Heart left ventricle (tissue), 16 donors: ENCODE results near the gene PCBP3. TPM values are rescaled to one million over a fixed set of nuclear protein-coding genes. Genes with fewer than 3 reads are reported as not detected.

Source experiments
- ATAC-seq, 4 donors: fragments of 200-7000 bp; cut with Tn5 transposase; one replicate each; pipeline ENCODE4 v1.9.1; 2020 to 2022; ENCODE audit warnings: moderate library complexity in 4 of 4, mild to moderate bottlenecking in 3 of 4, moderate number of reproducible peaks in 1 of 4
- DNase-seq, 5 donors: peaks; one replicate each; pipeline ENCODE4 v3.0.0-alpha.2; 2020
- H3K27ac ChIP-seq, 12 donors: fragments of 200-600 bp; sonication (generic) in 4 of 12; one replicate each; pipeline versions ENCODE4 v1.5.0 to v1.8.0; 2016 to 2022; ENCODE audit warnings: mild to moderate bottlenecking in 2 of 12
- H3K27me3 ChIP-seq, 9 donors: fragments of 200-600 bp; sonication (generic) in 2 of 9; one replicate each; pipeline versions ENCODE4 v1.5.1 to v1.8.0; 2016 to 2022; ENCODE audit warnings: mild to moderate bottlenecking in 3 of 9
- H3K36me3 ChIP-seq, 9 donors: fragments of 200-600 bp; sonication (generic) in 2 of 9; one replicate each; pipeline versions ENCODE4 v1.5.0 to v1.8.0; 2018 to 2022; ENCODE audit warnings: mild to moderate bottlenecking in 2 of 9
- H3K4me1 ChIP-seq, 12 donors: fragments of 200-600 bp; sonication (generic) in 4 of 12; one replicate each; pipeline versions ENCODE4 v1.5.0 to v1.8.0; 2016 to 2022; ENCODE audit warnings: mild to moderate bottlenecking in 3 of 12
- H3K4me3 ChIP-seq, 12 donors: fragments of 200-600 bp; sonication (generic) in 4 of 12; one replicate each; pipeline versions ENCODE4 v1.5.0 to v1.8.0; 2017 to 2022; ENCODE audit warnings: mild to moderate bottlenecking in 9 of 12, moderate library complexity in 4 of 12
- H3K9me3 ChIP-seq, 12 donors: fragments of 200-600 bp; sonication (generic) in 4 of 12; one replicate each; pipeline versions ENCODE4 v1.5.0 to v1.8.0; 2016 to 2022; ENCODE audit warnings: mild to moderate bottlenecking in 1 of 12
- POLR2A ChIP-seq, 2 donors: fragments of 450-650 bp; IDR thresholded peaks; one replicate each; pipeline ENCODE4 v1.6.1; 2017; ENCODE audit warnings: antibody characterized with exemption in 2 of 2, mild to moderate bottlenecking in 2 of 2, moderate library complexity in 2 of 2
- WGBS, 4 donors: extraction: QIAGEN DNeasy Blood & Tissue Kit in 2 of 4; methylation state at CpG; one replicate each; pipeline versions ENCODE4 v1.1.5 to v1.1.7; 2013 to 2018; 5-methylcytosine and 5-hydroxymethylcytosine counted together
- intact Hi-C, 10 donors: fragments of 100-400 bp; cut with DNase I; formaldehyde crosslinking; loops; one replicate each; pipeline versions ENCODE4 v1.11.1 to v1.14.2; 2022
- polyA plus RNA-seq, 2 donors: library from polyadenylated mRNA; stranded (reverse); fragments of 200-250 nt; gene quantifications; one replicate each; pipeline ENCODE4 v1.2.3, GENCODE V29; 2013
- total RNA-seq, 9 donors: library from RNA; depleted of rRNA in 2 of 9; stranded (reverse); fragments of >200 nt in 2 of 9; fragmentation: NEBNext Ultra II Directional in 3 of 9; extraction: Animal tissue kit (Norgen Biotek cat#: 25700) in 3 of 9; gene quantifications; one replicate each; pipeline versions ENCODE4 v1.1.0 to v1.2.4, GENCODE V29; 2016 to 2023
- TF ChIP-seq, protein P1 (sequence below), 12 donors: fragments of 200-600 bp; sonication (generic) in 4 of 12; IDR thresholded peaks; one replicate each; pipeline versions ENCODE4 v1.5.0 to v1.8.0; 2018 to 2022; ENCODE audit warnings: antibody characterized with exemption in 12 of 12, mild to moderate bottlenecking in 5 of 12
- donor health status: ischemic (EF 13 %, LVEDD 7.1; RV severe dilation, severe dysfunction).
- donor health status: healthy with polysubstance abuse.
- donor health status: DM: no; HTN: yes; CAD: no.
- donor health status: DM: no; HTN: no; CAD: no.
- donor health status: ischemic (EF 25% LVEDD 6.9; RV normal size, moderate dysfunction).
- donor health status: ischemic (EF 25% LVEDD 5.7; RV mildly dilated, moderate dysfunction).
- donor health status: healthy.
- donor health status: DM: yes; HTN: yes; CAD: no.
- donor health status: ischemic (EF 35%, LVEDD 5.7; RV mildly dilated, moderate dysfunction).
- donor health status: nonischemic (EF 11% LVEDD 7.7; RV severe dilation, severe dysfunction).
- donor health status: DM: yes; HTN: yes; CAD: no.
- donor health status: PGD.
- donor health status: ischemic (EF 29% LVEDD 5.4; RV normal size, mild dysfunction).
- donor health status: nonischemic (EF 23%, LVEDD 6.1; RV moderate dilation, normal function).

Gene PCBP3
- total and polyA plus RNA-seq, 11 donors, result 0.72 to 11.4 (median 2.5) TPM; not detected in 1

GRCh38 chr21:45819478-45820170 is 176.1 kb downstream of the PCBP3 start:
- no peak overlapping the region for H3K4me3 ChIP-seq
- ATAC-seq, result no peak
- 79 to 85% (median 81%) methylated on average over 16 to 18 of the region's 18 CpGs for WGBS, 4 donors
- no peaks in the 10 kb centered on the region for H3K27me3 ChIP-seq
- no peak overlapping the region for H3K27ac ChIP-seq
- no peak for TF ChIP-seq POLR2A (IDR thresholded peaks at IDR 0.05)
- TF ChIP-seq, protein P1, sequence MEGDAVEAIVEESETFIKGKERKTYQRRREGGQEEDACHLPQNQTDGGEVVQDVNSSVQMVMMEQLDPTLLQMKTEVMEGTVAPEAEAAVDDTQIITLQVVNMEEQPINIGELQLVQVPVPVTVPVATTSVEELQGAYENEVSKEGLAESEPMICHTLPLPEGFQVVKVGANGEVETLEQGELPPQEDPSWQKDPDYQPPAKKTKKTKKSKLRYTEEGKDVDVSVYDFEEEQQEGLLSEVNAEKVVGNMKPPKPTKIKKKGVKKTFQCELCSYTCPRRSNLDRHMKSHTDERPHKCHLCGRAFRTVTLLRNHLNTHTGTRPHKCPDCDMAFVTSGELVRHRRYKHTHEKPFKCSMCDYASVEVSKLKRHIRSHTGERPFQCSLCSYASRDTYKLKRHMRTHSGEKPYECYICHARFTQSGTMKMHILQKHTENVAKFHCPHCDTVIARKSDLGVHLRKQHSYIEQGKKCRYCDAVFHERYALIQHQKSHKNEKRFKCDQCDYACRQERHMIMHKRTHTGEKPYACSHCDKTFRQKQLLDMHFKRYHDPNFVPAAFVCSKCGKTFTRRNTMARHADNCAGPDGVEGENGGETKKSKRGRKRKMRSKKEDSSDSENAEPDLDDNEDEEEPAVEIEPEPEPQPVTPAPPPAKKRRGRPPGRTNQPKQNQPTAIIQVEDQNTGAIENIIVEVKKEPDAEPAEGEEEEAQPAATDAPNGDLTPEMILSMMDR (IDR thresholded peaks at IDR 0.05), result no peak
- H3K4me1 ChIP-seq, result peaks cover 0 to 5% (median 0%) of the 10 kb centered on the region in 12 donors
- H3K36me3 ChIP-seq, result no peaks in the 10 kb centered on the region
- peak in 1 of 5 donors; percentile 55 for DNase-seq
- H3K9me3 ChIP-seq, result no peaks in the 10 kb centered on the region
- intact Hi-C loops, result loop anchor here (1.0 to 10.0 kb wide), 12 partner anchors 103 to 682 kb away; partner anchors contain the start of gene POFUT2 (in 1 of the 10)

- H3K36me3 ChIP-seq, result no peaks in the 10 kb centered on the region
- no peak overlapping the region for H3K4me3 ChIP-seq
- WGBS, 4 donors, result 35 to 58% (median 43%) methylated on average over 19 to 31 of the region's 31 CpGs
- H3K27ac ChIP-seq, result no peak overlapping the region
- TF ChIP-seq, protein P1 (IDR thresholded peaks at IDR 0.05), result peak; percentile 69 to 84 (median 78)
- no peak for TF ChIP-seq POLR2A (IDR thresholded peaks at IDR 0.05)
- intact Hi-C loops, result loop anchor here (1.0 to 10.0 kb wide), 12 partner anchors 102 to 683 kb away; partner anchors contain the start of gene POFUT2 (in 1 of the 10)
- ATAC-seq (peak; percentile 77 to 90 (median 86)), DNase-seq (peak; percentile 67 to 85 (median 69))
- no peaks in the 10 kb centered on the region for H3K27me3 ChIP-seq
- H3K9me3 ChIP-seq, result no peaks in the 10 kb centered on the region
- H3K4me1 ChIP-seq, result peaks cover 0 to 5% (median 0%) of the 10 kb centered on the region in 12 donors
These were observed 176.9 kb downstream of the PCBP3 start for GRCh38 chr21:45820171-45821091.

DNA sequence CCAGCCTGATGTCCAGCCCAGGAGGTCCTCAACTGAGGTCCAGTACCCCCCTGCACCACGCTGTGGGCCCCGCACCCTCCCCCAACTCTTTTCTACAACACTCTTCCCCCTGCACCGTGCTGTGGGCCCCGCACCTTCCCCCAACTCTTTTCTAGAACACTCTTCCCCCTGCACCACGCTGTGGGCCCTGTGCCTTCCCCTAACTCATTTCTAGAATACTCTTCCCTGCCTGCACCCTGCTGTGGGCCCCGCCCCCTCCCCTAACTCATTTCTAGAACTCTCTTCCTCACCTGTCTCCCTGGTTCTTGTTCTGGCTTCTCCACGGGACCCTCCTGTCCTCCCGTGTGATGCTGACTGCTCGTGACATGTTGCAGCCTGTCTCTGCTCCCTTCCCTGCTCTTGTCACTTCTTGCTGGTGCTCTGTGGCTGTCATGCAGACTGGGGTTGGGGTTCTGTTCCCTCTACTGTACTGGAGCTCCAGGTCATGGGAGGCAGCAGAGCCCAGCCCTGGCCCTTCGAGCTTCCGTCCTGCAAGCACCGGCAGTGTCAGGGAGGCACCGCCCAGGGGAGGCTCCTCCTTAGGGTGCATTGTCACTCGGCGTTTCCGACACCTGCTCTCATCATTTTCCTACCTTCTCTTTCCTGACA is 177.9 kb downstream of the PCBP3 start:
- TF ChIP-seq, protein P1 (IDR thresholded peaks at IDR 0.05), result no peak
- no peak for TF ChIP-seq POLR2A (IDR thresholded peaks at IDR 0.05)
- H3K36me3 ChIP-seq, result no peaks in the 10 kb centered on the region
- no peaks in the 10 kb centered on the region for H3K9me3 ChIP-seq
- no peak for DNase-seq
- H3K27me3 ChIP-seq, result no peaks in the 10 kb centered on the region
- peaks cover 0 to 5% (median 0%) of the 10 kb centered on the region in 12 donors for H3K4me1 ChIP-seq
- no peak for ATAC-seq
- WGBS, 4 donors, result 70 to 79% (median 77%) methylated on average over 13 to 16 of the region's 16 CpGs
- intact Hi-C loops, result loop anchor here in 8 of 10 donors (2.0 to 10.0 kb wide), 10 partner anchors 101 to 684 kb away; partner anchors contain the start of gene POFUT2 (in 1 of the 8)
- no peak overlapping the region for H3K4me3 ChIP-seq
- H3K27ac ChIP-seq, result no peak overlapping the region
